ENCODE measurements around the gene TSPYL4.
A peak's percentile ranks its signal among the peaks of the same experiment; 100 is the strongest.

Gene TSPYL4

GRCh38 chr6:116251568-116252384 lies 2.1 kb downstream of the TSPYL4 start:
- DNase-seq (ENCODE audit: low read depth, low spot score): no peak
- 0 out of 2 replicates have a peak, but pooled peaks have one; percentile 29 for TF ChIP-seq POLR2AphosphoS5 (IDR thresholded peaks at IDR 0.05; ENCODE audit: borderline replicate concordance, low read depth, low read length)
- no peak for TF ChIP-seq EZH2 (IDR thresholded peaks at IDR 0.05)
- TF ChIP-seq FOXP2 (optimal IDR thresholded peaks at IDR 0.05; ENCODE audit: control extremely low read depth, extremely low read length, insufficient read depth): no peak

GRCh38 chr6:116248577-116248976 lies 5.3 kb downstream of the TSPYL4 start:
- TF ChIP-seq EZH2 (IDR thresholded peaks at IDR 0.05) (no peak), FOXP2 (optimal IDR thresholded peaks at IDR 0.05; ENCODE audit: control extremely low read depth, extremely low read length, insufficient read depth) (no peak), POLR2AphosphoS5 (IDR thresholded peaks at IDR 0.05; ENCODE audit: borderline replicate concordance, low read depth, low read length) (no peak)
- Histone ChIP-seq H3K9me3 (ENCODE audit: low read depth, low read length) (no peaks in the 10 kb centered on the region), H3K27ac (no peak overlapping the region), H3K4me3 (no peak overlapping the region), H3K9ac (ENCODE audit: insufficient read length) (no peak overlapping the region), H3K36me3 (ENCODE audit: insufficient read depth, low read length) (peaks cover 8% of the 10 kb centered on the region; the same call in 1 of the 2 replicates)
- DNase-seq (ENCODE audit: low read depth, low spot score): no peak

More at GRCh38 chr6:116251568-116252384, 2.1 kb downstream of the TSPYL4 start:
- Histone ChIP-seq H3K27ac (peak overlapping the region; percentile 46), H3K4me3 (peak overlapping the region; percentile 85), H3K9ac (ENCODE audit: insufficient read length) (peak overlapping the region; percentile 51), H3K9me3 (ENCODE audit: low read depth, low read length) (no peaks in the 10 kb centered on the region), H3K36me3 (ENCODE audit: insufficient read depth, low read length) (peaks cover 8% of the 10 kb centered on the region; the same call in 1 of the 2 replicates)

DNA sequence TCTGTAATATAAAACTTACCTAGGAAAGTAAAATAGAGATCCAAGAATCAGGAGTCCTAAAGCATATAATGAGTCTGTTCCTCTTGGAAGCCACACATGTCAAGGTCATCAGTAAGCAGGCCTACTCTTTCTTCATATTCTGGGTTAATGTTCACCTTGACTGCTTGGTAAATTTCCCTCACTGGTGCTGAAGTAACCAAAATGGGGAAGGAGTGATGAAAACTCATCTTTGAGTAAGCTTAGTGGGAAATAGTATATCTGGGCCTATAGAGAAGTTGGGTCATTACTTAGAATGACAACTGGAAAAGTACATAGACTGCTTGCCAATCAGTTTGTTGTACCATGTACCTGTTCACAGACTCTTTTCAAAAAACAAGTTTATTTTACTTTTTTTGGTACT lies 6.6 kb downstream of the TSPYL4 start:
- TF ChIP-seq FOXP2 (optimal IDR thresholded peaks at IDR 0.05; ENCODE audit: control extremely low read depth, extremely low read length, insufficient read depth): no peak
- TF ChIP-seq EZH2 (IDR thresholded peaks at IDR 0.05): no peak
- no peak for TF ChIP-seq POLR2AphosphoS5 (IDR thresholded peaks at IDR 0.05; ENCODE audit: borderline replicate concordance, low read depth, low read length)
- Histone ChIP-seq H3K9me3 (ENCODE audit: low read depth, low read length) (no peaks in the 10 kb centered on the region), H3K9ac (ENCODE audit: insufficient read length) (no peak overlapping the region), H3K27ac (no peak overlapping the region), H3K4me3 (no peak overlapping the region), H3K36me3 (ENCODE audit: insufficient read depth, low read length) (peaks cover 5% of the 10 kb centered on the region; the same call in 1 of the 2 replicates)
- no peak for DNase-seq (ENCODE audit: low read depth, low spot score)

- Histone ChIP-seq H3K36me3 (ENCODE audit: insufficient read depth, low read length) (no peaks in the 10 kb centered on the region), H3K9ac (ENCODE audit: insufficient read length) (no peak overlapping the region), H3K9me3 (ENCODE audit: low read depth, low read length) (no peaks in the 10 kb centered on the region), H3K27ac (no peak overlapping the region), H3K4me3 (no peak overlapping the region)
- TF ChIP-seq POLR2AphosphoS5 (IDR thresholded peaks at IDR 0.05; ENCODE audit: borderline replicate concordance, low read depth, low read length): no peak
- no peak for TF ChIP-seq FOXP2 (optimal IDR thresholded peaks at IDR 0.05; ENCODE audit: control extremely low read depth, extremely low read length, insufficient read depth)
- no peak for TF ChIP-seq EZH2 (IDR thresholded peaks at IDR 0.05)
- DNase-seq (ENCODE audit: low read depth, low spot score): no peak
Measured at GRCh38 chr6:116246089-116246488, 7.8 kb downstream of the TSPYL4 start.

- H3K36me3 ChIP-seq (ENCODE audit: insufficient read depth, low read length): no peaks in the 10 kb centered on the region
- no peak overlapping the region for H3K4me3 ChIP-seq
- TF ChIP-seq POLR2AphosphoS5 (IDR thresholded peaks at IDR 0.05; ENCODE audit: borderline replicate concordance, low read depth, low read length): no peak
- no peak for TF ChIP-seq FOXP2 (optimal IDR thresholded peaks at IDR 0.05; ENCODE audit: control extremely low read depth, extremely low read length, insufficient read depth)
- TF ChIP-seq EZH2 (IDR thresholded peaks at IDR 0.05): no peak
- no peak for DNase-seq (ENCODE audit: low read depth, low spot score)
- H3K9ac ChIP-seq (ENCODE audit: insufficient read length): no peak overlapping the region
- no peak overlapping the region for H3K27ac ChIP-seq
- H3K9me3 ChIP-seq (ENCODE audit: low read depth, low read length): no peaks in the 10 kb centered on the region
Measured at GRCh38 chr6:116244284-116244683, 9.6 kb downstream of the TSPYL4 start.

GRCh38 chr6:116239856-116240255 lies 14.0 kb downstream of the TSPYL4 start:
- TF ChIP-seq POLR2AphosphoS5 (IDR thresholded peaks at IDR 0.05; ENCODE audit: borderline replicate concordance, low read depth, low read length): no peak
- no peak for TF ChIP-seq FOXP2 (optimal IDR thresholded peaks at IDR 0.05; ENCODE audit: control extremely low read depth, extremely low read length, insufficient read depth)
- no peak for TF ChIP-seq EZH2 (IDR thresholded peaks at IDR 0.05)
- Histone ChIP-seq H3K36me3 (ENCODE audit: insufficient read depth, low read length) (no peaks in the 10 kb centered on the region), H3K27ac (no peak overlapping the region), H3K9ac (ENCODE audit: insufficient read length) (no peak overlapping the region), H3K4me3 (no peak overlapping the region), H3K9me3 (ENCODE audit: low read depth, low read length) (no peaks in the 10 kb centered on the region)
- no peak for DNase-seq (ENCODE audit: low read depth, low spot score)

DNA sequence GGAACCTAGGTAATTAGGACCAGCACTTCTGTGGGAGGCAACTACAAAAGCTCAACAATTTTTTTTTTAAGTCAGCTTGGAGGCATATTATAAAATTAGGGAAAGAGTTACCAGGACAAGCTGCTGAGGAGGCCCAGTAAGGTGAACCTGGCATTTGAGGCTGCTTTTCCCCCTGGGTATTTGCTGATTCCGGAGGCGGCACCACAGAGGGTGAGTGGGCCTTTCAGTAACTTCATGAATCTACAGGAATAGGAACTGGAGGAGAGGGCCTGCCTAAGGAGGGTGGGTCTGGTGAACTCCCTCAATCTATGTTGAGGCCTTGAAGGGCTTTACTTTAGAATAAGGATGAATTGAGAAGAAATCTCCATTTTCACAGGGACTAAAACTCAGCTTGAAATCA lies 14.6 kb downstream of the TSPYL4 start:
- Histone ChIP-seq H3K27ac (no peak overlapping the region), H3K9me3 (ENCODE audit: low read depth, low read length) (no peaks in the 10 kb centered on the region), H3K36me3 (ENCODE audit: insufficient read depth, low read length) (no peaks in the 10 kb centered on the region), H3K9ac (ENCODE audit: insufficient read length) (no peak overlapping the region), H3K4me3 (no peak overlapping the region)
- no peak for TF ChIP-seq FOXP2 (optimal IDR thresholded peaks at IDR 0.05; ENCODE audit: control extremely low read depth, extremely low read length, insufficient read depth)
- TF ChIP-seq EZH2 (IDR thresholded peaks at IDR 0.05): no peak
- no peak for TF ChIP-seq POLR2AphosphoS5 (IDR thresholded peaks at IDR 0.05; ENCODE audit: borderline replicate concordance, low read depth, low read length)
- no peak for DNase-seq (ENCODE audit: low read depth, low spot score)

- Histone ChIP-seq H3K27ac (no peak overlapping the region), H3K9ac (ENCODE audit: insufficient read length) (no peak overlapping the region), H3K4me3 (no peak overlapping the region), H3K9me3 (ENCODE audit: low read depth, low read length) (no peaks in the 10 kb centered on the region), H3K36me3 (ENCODE audit: insufficient read depth, low read length) (no peaks in the 10 kb centered on the region)
- TF ChIP-seq EZH2 (IDR thresholded peaks at IDR 0.05) (no peak), FOXP2 (optimal IDR thresholded peaks at IDR 0.05; ENCODE audit: control extremely low read depth, extremely low read length, insufficient read depth) (no peak), POLR2AphosphoS5 (IDR thresholded peaks at IDR 0.05; ENCODE audit: borderline replicate concordance, low read depth, low read length) (no peak)
- no peak for DNase-seq (ENCODE audit: low read depth, low spot score)
Measured at GRCh38 chr6:116238083-116238482, 15.8 kb downstream of the TSPYL4 start.
